ENCODE results near the gene NCCRP1.

NCCRP1 gene

GRCh38 chr19:39247701-39248664, 51.2 kb downstream of the NCCRP1 start:
- no peak for DNase-seq

DNA sequence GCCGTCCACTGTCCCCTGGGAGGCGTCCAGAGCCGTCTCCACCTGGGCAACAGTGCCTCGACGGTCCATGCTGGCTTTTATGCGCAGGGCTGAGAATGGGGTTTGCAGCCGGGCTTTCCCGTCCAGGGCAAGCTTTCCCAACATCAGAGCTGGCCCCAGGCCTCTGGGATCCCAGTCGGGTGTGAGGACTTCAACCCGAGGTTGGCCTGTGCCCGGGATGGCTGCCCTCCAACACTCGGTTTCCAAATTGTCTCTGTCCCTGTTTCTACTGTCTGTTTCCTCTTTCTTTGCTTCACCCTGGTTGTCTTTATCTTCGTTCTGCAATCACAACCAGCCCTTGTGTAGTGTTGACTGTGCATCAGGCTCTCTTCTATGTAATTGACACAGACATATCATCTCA, 52.0 kb downstream of the NCCRP1 start, which contains the start of gene IFNL4:
TSS of gene IFNL4 (minus strand) at position 51 of the 400 bp plus-strand sequence.
- no peak for DNase-seq

GRCh38 chr19:39251081-39251480, 54.3 kb downstream of the NCCRP1 start:
- no peak for DNase-seq

Data from RPMI8226 (cell line).